ENCODE results near the gene SURF6.

SURF6 gene

GRCh38 chr9:133367221-133367620 lies 31.2 kb upstream of the SURF6 start:
- DNase-seq, result no peak

- DNase-seq, result no peak
These were observed 30.4 kb upstream of the SURF6 start for GRCh38 chr9:133366435-133366834.

DNA sequence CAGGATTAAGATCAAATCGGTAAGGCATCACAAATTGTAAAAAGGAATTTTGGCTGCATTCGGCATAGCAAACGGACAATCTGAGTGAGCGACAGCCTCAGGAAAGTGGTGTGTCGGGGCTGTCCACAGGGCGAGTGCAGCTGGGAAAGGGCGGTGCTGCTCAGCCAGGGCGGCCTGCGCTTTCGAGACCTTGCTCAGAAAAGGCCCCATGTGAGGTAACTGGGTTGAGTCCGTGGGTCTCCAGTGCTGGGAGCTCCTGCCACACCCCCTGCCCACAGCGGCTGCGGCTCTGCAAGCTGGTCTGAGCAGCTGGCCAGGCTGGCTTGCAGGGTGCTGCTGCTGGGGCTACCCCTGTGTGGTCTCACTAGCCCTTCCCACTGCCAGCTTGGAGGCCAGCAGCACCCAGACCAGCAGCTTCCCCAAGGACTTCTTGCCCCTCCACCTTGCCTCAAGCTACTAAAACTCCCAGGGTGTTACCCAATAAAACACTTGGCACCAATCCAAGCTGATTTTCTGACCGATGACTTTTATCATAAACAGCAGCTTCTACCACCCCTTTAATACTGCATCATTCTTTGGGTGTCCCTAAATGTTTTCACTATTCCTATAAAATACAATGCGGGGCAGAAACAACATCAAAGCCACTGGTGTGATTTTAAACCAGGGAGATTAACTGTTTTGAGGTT lies 26.5 kb upstream of the SURF6 start:
- no peak for DNase-seq

GRCh38 chr9:133361507-133362092 lies 25.6 kb upstream of the SURF6 start:
- no peak for DNase-seq

- no peak for DNase-seq
These were observed 24.7 kb upstream of the SURF6 start for GRCh38 chr9:133360400-133361393.

- DNase-seq, result no peak
These were observed 23.6 kb upstream of the SURF6 start for GRCh38 chr9:133359399-133360175.

DNA sequence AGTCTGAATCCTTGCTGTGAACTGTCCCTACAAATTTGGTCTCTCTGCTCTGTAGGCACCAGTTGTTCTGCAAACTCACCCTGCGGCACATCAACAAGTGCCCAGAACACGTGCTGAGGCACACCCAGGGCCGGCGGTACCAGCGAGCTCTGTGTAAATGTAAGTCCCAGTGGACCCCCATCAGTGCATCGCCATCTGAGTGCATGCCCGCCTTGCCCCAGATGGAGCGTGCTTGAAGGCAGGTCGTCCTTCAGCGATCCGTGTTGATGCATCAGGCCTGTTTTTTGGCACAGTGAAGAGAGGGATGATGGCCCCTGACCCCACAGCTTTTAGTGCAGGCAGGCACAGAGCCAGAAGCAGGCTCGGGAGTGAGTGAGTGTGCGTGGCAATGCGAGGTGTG lies 21.7 kb upstream of the SURF6 start:
- no peak for DNase-seq

DNA sequence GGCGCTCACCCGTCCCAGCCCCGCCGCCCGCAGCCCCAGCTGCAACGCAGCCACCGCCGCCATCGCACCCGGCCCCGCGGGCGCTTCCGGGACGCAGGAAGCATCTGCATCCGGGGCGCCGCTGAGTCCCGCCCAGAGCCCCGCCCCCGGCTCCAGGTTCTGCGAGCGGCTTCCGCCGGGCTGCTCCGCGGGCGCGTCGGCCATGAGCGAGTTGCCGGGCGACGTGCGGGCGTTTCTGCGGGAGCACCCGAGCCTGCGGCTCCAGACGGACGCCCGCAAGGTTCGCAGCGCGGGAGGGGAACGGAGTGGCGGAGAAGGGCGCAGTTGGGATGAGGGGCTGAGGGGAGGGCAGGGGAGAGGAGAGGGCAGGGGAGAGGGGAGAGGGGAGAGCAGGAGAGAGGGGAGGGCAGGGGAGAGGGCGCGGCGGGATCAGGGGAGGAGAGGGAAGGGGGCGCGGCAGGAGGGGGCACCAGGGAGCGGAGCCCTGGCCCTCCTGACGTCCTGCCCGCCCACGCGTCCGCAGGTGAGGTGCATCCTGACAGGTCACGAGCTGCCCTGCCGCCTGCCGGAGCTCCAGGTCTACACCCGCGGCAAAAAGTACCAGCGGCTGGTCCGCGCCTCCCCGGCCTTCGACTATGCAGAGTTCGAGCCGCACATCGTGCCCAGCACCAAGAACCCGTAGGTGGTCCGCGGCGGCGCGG lies 20.6 kb upstream of the SURF6 start, which contains the start of the genes SURF1 and SURF2:
TSS of gene SURF1 (minus strand) at position 97 of the 701 bp plus-strand sequence. CDS start at position 63, 34 bp downstream.
TSS of gene SURF2 (plus strand) at position 160 of the 701 bp plus-strand sequence. CDS start at position 203, 43 bp downstream.
- no peak for DNase-seq

GRCh38 chr9:133355881-133356357 lies 19.9 kb upstream of the SURF6 start:
- no peak for DNase-seq

- no peak for DNase-seq
These were observed 18.8 kb upstream of the SURF6 start for GRCh38 chr9:133354766-133355165.

- no peak for DNase-seq
These were observed 17.6 kb upstream of the SURF6 start for GRCh38 chr9:133353548-133353947.

DNA sequence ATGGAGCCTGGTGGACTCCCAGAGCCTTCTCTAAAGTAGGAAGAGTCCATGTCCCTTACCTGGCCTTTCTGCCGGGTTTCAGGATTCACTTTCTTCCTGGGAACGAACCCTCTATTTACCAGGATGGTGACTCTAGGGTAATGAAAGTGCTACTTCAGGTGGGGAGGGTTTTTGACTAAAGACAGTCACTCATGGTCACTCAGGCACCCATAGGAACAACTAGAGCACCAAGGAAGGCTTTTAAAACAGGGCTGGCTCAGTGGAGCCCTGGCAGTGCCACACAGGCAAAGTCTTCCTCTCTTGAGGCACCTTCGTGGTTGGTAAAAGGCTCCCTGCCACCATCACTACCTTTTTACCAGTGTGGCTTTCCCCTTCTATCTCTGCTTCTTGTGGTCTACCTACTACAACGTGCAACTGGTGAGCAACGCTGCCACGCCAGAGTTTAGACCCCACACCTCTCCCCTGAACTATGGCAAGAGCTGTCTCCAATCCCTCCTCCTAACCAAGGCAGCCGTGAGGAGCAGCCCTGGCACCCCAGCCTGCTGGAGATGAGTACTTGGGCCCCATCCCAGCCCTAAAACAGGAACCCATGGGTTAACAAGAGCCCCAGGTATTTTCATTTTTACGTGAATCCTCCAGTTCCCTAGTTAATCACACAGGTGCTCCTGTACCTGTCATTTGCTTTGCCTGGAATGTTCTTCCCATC lies 16.8 kb upstream of the SURF6 start:
- no peak for DNase-seq

DNA sequence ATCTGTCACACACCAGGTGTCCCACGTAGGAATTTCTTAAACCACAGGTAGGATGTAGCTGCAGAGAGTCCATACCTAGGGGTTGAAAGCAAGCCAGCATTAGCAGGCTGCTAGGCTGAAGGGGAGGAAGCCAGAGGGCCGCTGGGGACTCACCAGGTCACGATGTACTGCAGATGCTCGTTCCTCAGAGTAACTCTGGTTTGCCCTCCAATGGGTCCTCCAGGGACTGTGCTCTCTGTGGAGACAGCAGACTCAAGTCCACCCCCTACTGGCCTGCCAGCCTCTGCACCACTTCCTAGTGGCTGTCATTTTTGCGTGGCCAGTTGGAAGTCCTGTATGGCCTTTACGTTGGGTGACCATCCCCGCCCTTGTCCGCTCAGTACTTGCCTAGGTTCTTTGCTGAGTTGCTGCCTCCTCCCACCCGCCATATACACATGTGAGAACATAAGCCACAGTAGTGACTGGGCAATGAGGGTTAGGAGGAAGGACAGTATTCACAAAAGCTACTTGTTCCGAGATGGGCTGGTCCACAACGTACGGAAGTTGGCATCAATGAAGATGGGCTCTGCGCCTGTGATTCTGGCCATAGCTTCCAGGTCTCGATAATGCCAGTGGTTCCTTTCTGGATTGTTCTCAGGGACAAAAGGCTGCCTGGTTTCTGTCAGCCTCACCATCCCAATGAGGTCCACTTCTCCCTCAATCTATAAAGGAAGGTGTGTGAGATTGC lies 16.1 kb upstream of the SURF6 start:
- DNase-seq, result no peak

DNA sequence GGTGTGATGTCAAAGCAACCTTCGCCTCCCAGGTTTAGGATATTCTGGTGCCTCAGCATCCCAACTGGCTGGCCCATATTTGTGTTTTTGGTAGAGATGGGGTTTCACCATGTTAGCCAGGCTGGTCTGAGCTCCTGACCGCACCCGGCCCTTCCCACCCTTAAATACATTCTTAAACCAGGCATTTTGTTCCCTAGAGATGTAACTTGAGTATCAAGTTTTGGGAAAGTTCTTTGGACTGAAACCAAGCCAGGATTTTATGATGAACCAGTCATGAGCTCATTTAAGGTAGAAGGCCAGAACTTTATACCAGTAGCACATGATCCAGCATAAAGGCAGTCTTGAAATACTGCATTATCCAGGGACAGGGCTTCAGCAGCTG lies 15.5 kb upstream of the SURF6 start:
- no peak for DNase-seq

- DNase-seq, result no peak
These were observed 14.1 kb upstream of the SURF6 start for GRCh38 chr9:133349965-133350616.

DNA sequence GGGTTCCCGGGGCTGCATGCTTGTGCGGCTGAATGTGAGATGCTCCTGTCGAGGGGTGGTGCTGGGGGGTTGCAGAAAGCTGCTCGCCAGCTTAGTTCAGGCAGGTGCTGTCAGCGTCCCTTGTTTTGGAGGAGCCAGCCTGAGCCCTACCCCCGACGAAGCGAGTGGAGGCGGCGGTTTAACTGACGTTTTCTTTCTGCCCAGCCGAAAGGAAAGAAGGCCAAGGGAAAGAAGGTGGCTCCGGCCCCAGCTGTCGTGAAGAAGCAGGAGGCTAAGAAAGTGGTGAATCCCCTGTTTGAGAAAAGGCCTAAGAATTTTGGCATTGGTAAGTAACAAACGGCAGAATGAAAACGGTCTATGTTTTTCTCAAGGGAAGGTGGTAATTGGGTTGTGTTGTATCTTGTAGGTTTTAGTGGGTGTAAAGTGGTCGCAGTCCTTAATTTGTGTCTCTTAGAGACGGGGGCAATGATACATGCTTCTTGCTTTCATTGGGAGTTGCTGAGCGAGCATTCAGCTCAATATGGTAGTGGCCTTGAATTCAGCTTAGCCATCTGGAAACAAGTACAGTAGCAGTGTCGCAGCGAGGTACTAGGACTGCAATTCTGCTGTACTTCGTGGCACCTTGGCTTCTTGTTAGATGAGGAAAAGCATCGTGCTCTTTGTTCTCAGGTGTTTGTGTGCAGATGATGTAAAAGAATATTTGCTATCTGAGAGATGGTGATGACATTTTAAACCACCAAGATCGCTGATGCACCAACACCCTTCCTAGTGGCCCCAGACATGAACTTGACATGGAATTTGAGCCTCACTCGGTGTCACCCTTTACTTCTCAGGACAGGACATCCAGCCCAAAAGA lies 13.0 kb upstream of the SURF6 start:
- DNase-seq, result no peak

DNA sequence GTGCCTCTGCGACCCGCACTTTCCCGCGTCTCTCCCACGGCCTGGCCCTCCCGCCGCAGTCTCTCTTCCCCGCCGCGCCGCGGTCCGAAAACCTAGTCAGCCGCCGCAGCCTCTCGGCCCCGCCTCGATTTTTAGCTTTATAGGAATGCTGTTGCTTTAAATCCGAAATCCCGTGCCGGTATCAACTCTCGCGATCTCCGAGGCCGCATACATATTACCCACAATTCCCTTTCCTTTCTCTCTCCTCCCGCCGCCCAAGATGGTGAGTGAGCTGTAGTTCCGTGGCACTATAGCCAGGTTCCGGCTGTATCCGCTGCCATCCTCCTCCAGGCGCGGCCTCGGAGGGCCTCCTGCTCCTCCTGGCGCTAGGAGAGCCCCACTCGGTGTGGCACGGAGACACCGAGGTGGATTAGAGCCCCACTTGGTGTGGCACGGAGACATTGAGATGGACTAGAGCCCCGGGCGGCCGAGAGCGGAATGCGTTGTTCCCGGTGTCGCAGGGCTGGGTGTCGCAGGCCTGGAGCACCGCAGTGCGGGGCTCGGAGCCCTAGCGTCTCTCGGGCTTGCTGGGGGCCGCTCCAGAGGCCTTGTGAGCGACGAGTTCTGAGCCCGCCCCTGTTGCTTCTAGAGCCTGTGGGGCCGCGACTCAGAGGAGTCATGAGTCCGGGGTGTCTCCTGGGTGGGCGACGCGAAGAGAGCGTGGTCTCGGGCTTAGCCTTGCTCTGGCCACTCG lies 12.2 kb upstream of the SURF6 start, which contains the start of the genes MED22 and RPL7A:
TSS of gene MED22 (minus strand) at position 147 of the 733 bp plus-strand sequence. CDS start 1,469 bp downstream, outside the sequence.
TSS of gene RPL7A (plus strand) at position 234 of the 733 bp plus-strand sequence. CDS start at position 260, 26 bp downstream.
- DNase-seq, result peak; percentile 77

DNA sequence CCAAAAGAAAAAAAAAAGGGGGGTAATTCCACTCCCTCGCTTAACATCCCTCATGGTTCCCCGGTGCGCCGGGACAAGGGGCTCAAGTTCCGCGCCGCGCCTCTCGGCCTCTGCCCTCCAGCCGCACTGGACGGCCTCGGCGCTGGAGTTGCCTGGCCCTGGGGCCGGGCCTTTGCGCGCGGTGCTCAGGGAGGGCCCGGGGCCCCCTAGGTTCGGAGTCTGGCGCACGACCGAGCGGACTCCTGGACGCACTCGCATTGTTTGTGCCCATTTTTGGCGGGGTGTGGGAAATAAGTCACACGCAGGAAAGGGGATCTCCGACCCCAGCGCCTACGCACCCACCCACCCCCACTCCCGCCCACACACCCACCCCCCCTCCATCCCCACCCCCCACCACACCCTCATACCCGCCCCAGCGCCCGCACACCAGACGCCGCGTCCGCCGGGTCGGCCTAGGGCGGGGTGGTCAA lies 11.6 kb upstream of the SURF6 start:
- DNase-seq, result no peak

All from NCI-H446 treated with DMSO at 0.1 percent for 48 hours (cell line).